A673 (cell line): ENCODE data around the gene SNAI3.

Experiments used
- CTCF ChIP-seq: fragments of 300-800, 200-600 bp; sonication (generic); conservative IDR thresholded peaks from 2 replicates; pipeline ENCODE4 v1.5.1; 2017; ENCODE audit warnings: low read depth, mild to moderate bottlenecking, antibody characterized with exemption, low read length, moderate library complexity, mixed read lengths
- EZH2 ChIP-seq: fragments of 200-600 bp; sonication (generic); IDR thresholded peaks from 2 replicates; pipeline ENCODE4 v1.6.1; 2017; ENCODE audit warnings: borderline replicate concordance, low read depth, mild to moderate bottlenecking, mixed read lengths, antibody characterized with exemption, low read length; ENCODE audit not compliant: poor library complexity, severe bottlenecking

DNA sequence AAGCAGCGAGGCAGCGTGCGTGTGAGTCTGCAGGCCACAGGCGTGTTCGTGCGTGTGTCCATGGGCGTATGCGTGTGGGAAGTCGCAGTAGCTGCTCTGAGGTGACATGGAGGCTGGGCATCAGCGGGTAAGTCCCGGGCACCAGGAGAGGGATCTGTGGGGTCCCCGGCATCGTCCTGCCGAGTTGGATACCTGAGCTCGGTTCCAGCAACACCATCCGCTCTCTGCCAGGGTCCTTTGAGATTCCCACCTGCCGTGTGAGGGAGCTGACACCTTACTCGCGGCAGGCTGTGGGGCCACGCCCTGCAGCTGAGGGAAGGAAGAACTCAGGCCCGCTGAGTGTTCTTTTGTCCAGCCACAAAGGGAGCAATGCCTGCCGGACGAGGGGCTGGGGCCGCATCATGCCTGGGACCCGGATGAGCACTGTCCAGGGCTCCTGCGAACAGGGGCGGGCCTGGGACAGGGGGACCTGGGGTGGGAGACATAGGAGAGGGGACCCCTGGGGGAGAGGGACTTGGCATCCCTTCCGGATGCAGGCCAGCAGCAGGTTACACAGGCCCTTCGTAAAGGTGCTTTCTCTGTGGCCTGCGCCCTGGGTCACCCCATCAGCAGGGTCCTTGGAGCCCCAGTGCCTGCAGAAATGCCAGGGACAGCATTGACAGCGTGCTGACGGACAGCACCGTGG, 5.0 kb upstream of the SNAI3 start:
- TF ChIP-seq EZH2 (no peak), CTCF (no peak)
